Measurements from ENCODE around the gene FOXL2.
"Not testable (repeated sequence)": the region's sequence is repeated elsewhere in the genome, so short reads cannot be mapped to it uniquely, and the experiment has no call there.

Gene FOXL2

DNA sequence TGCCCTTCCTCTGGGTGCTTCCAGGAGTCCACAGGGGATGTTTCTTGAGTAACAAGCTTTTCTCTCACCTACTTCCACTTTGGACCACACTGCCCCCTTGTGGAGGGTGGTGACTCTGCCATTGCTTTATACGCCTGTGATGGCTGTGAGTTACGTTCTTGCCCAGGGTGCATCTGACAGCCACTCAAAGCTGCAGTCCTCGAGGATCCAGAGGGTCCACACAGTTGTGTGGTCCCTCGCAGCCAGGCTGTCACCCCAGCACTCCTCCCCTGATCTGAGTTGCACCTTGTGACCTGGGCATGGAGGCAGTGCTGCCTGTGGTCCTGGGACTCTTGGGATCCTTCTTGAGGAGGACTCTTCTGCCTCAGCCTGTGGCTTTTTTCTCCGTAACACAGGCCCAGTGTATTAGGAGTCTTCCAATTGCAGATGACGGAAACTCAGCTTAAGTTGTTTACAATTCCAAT lies 23.4 kb downstream of the FOXL2 start:
- DNase-seq: no peak

DNA sequence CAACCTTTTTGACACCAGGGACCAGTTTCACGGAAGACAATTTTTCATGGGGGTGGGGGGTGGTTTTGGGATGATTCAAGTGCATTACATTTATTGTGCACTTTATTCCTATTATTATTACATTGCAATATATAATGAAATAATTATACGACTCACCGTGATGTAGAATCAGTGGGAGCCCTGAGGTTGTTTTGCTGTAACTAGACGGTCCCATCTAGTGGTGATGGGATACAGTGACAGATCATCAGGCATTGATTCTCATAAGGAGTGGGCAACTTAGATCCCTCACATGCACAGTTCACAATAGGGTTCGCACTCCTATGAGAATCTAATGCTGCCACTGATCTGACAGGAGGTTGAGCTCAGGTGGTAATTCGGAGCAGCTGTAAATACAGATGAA lies 24.5 kb downstream of the FOXL2 start:
- DNase-seq: not testable (repeated sequence)

DNA sequence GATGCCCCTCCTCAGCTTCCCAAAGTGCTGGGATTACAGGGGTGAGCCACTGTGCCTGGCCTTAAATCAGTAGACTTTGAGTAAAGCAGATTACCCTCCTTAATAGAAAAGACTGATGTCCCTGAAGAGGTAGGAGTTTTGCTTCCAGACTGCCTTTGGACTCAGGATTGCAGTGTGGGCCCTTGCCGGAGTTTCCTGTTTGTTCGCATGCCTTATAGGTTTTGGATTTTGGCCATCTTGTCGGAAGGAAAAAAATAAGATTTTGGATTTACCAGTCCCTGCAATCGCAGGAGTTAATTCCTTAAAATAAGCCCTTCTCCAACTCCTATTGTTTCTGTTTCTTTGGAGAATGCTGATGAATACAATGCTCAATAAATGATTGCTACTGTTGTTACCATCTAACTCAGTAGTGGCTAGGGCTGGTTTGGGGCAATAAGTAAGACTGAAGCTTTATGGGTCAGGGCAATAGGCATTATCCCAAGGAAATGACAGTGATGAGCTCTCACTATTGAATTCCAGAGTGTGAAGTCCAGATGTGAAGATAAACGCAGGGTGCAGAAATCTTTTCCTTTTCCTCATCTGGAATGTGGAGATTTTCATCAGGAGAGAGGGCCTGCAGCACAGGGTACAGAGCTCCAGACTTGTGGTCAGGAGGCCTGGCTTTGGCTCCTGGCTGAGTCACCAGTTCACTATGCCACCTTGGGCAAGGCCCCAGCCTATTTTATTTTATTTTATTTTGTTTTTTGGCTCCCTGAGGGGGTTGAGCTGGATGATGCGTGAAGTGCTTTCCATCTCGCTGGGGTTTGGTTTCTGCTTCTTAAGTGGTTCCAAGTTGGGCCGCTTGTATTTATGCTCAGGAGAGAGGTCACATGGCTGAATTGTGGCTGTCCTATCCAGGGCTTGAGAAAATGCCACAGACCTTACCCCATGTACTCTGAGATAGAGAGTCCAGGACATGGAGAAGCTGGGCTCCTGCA lies 25.3 kb downstream of the FOXL2 start:
- no peak for DNase-seq

DNA sequence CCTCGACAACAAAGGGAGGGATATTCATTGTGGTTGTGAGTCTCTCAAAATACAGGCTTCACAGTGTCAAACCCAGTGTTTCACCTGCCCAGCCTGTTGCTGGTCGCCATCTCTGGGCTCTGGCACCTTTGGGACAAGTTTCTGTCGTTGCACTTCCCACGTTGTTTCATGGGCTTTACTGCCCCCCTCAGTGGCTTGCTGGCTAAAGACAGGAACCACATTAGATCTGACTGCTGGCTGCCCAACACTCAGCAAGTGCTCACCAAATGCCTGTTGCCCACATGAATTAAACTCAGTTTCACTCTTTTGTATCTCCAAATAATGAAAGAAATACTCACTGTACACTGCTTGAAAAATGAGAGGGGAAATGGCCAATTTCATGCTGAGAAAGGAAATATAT lies 27.6 kb downstream of the FOXL2 start:
- no peak for DNase-seq

DNA sequence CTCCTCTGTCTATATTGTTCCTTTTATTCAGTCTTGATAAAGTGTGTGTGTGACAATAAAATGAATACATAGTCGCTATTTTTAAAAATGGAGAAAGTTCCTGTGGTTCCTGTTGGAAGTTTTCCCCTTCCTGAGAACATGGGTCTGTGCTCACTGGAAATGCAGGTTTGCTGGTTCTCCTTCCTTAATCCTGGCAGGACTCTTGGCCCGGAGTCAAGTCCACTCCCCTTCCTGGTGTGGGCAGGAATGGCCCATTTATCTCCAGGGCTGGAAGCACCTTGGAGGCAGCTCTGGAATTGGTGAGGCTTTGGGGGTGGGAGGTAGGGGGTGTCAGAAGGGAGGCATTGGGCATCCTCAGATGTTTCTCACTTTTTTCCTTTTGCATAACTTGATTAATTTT lies 30.1 kb downstream of the FOXL2 start:
- no peak for DNase-seq

DNA sequence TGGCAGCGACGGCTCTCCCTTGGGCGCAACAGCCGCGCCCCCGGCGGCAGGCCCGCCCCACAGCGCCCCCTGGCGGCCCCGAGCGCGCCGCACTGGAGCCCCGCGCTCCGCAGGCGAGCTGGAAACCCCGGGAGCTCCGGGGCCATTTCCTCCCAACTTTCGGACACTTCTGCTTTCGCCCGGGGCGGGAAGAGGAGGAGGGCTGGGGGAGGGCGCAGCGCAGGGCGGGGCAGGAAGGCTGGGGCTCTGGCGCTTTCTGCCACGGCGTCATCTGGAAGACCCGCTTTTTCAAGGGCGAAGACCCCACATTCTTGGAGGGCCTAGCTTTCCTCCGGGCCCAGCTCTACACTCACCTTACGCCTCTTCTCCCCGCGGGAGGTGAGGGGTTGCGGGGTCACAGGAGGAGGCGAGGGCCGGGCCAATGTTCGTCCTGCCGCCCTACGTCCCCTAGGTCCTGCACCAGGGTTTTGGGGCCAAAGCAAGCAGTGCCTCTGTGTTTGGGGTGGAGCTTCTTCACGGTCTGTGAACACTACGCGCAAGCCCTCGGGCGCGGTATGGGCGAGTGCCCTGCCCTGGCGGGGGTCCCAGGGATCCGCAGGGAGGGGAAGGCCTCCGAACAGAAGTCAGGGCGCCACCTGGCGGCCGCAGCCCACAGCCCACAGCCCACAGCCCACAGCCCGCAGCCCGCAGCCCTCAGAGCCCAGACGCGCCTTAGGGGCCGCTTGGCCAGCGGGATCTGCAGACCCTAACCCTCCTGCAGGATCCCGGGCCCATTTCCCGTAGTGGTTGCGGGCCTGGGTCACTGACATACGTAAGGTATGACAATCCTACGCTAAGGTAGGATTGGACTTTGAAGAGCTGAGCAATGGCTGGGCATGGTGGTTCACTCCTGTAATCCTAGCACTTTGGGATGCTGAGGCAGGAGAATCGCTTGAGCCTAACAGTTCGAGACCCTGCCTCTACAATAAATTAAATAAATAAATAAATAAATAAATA lies 31.1 kb downstream of the FOXL2 start:
- DNase-seq: peak; percentile 47

DNA sequence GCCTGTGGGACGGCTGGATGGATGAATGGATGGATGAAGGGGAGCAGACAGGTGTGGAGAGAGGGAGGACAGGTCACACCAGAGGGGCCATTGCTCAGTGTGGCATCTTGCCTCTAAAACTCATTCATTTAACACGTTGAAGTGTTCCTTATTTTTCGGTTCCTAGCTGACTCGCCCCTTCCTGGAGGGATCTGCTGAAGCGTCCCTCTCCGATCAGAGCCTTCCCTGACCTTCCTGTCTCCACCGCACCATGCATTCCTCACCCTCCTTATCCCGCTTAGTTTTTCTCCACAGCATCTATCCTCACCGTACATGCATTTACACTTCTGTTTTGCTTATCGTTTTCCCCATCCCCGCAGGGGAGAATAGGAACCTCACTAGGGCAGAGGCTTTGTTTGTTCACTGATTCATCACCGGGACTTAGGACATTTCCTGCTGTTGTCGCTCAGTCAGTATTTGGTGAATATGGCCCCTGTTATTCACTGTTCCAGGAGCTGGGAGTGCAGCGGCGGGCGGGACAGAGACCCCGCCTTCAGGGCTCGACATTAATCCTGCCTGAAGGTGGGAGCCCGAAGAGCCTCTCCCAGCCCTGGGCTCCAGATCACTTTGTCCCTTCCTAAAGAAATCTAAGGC lies 32.0 kb downstream of the FOXL2 start:
- no peak for DNase-seq

- no peak for DNase-seq
Observed at GRCh38 chr3:138913766-138914165, 33.2 kb downstream of the FOXL2 start.

DNA sequence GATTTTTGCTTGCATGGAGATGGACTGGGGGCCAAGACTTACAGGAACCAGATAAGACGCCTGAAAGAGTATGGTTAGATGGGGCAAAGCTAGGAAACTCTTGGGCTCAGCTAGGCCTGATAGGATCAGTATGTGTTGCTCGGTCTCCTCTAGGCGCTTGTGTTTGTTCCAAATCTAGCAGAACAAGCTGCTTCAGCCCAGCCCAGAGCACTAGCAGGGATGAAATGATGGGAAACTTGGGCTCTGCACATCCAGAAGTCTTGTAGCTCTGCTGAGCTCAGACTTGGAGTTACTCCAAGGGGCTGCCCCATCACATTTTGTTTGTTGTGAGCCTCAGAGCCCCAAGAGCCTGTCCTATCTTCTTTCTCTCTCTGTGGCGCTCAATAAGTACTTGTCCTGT lies 34.7 kb downstream of the FOXL2 start:
- no peak for DNase-seq

DNA sequence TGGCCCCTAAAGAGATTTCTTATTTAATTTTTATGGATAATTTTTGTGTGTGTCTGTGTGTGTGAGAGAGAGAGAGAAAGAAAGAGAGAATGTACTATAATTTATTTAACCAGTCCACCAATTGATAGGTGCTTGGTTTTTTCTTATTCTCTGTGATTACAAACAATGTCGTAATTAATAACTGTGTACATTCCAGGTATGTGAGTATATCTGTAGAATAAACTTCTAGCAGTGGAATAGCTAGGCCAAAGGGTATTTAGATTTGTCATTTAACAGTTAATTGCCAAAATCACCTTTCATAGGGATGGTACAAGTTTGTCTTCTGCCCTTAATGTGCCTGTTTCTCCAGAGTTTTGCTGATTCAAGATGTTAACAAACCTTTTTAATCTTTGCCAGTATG lies 35.3 kb downstream of the FOXL2 start:
- DNase-seq: no peak

GRCh38 chr3:138909904-138910303 lies 37.0 kb downstream of the FOXL2 start:
- no peak for DNase-seq

DNA sequence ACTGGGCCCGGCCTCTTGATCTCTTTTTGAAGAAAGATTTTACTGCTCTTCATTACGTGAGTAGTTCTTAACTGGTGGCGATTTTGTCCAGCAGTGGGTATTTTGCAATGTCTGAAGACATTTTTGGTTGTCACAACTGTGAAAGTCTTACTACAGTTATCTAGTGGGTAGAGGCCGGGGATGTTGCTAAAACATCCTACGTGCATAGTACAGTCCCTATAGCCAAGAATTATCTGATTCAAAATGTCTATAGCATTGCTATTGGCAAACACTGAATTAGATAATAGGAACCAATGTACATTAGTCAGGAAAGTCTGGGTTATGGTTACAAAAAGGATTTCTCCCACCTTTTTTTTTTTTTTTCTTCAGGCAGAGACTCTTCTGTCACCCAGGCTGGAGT lies 38.1 kb downstream of the FOXL2 start:
- DNase-seq: no peak

- DNase-seq: no peak
Observed at GRCh38 chr3:138907539-138907938, 39.4 kb downstream of the FOXL2 start.

GRCh38 chr3:138902171-138902570 lies 44.8 kb downstream of the FOXL2 start:
- no peak for DNase-seq

- DNase-seq: no peak
Observed at GRCh38 chr3:138901567-138901966, 45.4 kb downstream of the FOXL2 start.

DNA sequence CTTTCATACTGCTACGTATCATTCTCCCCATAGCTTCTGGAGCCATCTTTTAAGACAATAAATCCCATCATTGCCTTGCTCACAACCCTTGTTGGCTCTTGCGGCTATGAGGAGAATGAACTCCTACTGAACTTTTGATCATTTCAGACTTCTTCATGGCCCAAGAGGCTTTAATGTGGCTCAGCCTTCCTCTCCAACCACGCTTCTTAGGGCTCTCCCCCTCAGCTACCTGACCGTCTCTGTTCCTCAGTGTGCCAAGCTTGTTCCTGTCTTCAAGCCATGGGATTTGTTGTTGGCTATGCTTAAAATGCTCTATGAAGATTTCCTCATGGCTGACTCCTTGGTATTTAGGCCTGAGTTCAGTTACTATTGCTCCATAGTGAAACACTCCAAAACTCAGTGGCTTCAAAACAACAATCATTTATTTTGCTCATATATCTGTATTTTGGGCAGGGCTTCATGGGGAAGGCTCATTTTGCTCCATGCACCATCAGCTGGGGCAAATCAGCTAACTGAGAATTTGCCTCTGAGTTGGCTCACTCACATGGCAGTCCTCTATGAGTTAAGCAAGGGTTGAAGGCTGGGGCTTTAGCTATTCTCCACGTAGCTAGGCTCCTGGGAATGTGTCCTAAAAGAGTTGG lies 47.5 kb downstream of the FOXL2 start:
- no peak for DNase-seq

DNA sequence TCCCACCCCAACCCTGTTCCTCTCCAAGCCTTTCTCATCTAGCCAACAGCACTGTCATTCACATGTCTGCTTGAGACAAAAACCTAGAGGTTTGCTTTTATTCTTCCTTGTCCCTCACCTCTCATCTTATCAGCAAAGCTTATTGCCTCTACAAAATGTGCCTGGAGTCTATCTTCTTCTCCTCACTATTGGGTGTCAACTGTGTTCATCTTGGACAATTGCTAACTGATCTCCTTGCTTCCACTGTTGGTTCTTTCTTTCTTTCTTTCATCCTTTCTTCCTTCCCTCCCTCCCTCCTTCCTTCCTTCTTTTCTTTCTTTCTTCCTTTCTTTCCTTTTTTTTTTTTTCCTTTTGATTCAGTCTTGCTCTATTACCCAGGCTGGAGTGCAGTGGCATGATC lies 48.2 kb downstream of the FOXL2 start:
- DNase-seq: no peak

DNA sequence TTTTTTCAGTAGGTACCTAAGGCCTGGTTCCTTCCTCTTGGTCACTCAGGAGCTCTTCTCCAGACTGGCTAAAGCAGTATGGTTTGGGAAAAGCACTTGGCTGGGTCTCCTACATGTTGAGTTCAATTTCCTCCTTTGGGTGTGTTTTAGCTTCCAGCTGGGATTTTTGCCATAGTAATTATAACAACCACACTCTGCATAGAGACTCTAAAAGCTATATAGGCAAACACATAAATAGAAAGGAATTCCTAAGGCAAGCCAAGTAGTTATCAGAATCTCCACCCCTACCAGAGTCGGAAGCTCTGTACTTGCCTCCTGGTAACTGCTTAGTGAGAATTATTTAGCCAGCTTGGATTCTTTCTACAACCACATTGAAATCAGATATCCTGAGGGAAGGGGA lies 48.6 kb downstream of the FOXL2 start:
- DNase-seq: no peak

All from cortex of kidney (tissue), 1 donor.